T-cell (primary cell): Measurements from ENCODE around the gene PTGDR2. TPM values are rescaled to one million over a fixed set of nuclear protein-coding genes. Genes with fewer than 3 reads are reported as not detected.

Source experiments
- ATAC-seq, 4 experiments: fragments of 200-7000 bp in 3 of 4; fragments of 150-1000 bp in 1 of 4; cut with Tn5 transposase; replicated peaks in 1 of 4; 1 replicate in 3 of 4; 2 replicates in 1 of 4; pipeline ENCODE4 v1.10.0; 2021; ENCODE audit warnings: moderate library complexity in 3 of 4, mild to moderate bottlenecking in 2 of 4, moderate number of reproducible peaks in 1 of 4
- CTCF ChIA-PET, 2 donors: fragments of 300-600 bp; sonication (Branson Sonifier 250); formaldehyde crosslinking; loops; one replicate each; lab custom pipeline; 2022; ENCODE audit warnings: antibody characterized with exemption in 2 of 2; lab: Charles Lee
- POLR2A ChIA-PET, 2 donors: fragments of 300-600 bp; sonication (Branson Sonifier 250); formaldehyde crosslinking; loops; one replicate each; lab custom pipeline; 2022; ENCODE audit warnings: antibody characterized with exemption in 2 of 2; lab: Charles Lee
- DNase-seq, 35 experiments: peaks; one replicate each; pipeline versions ENCODE4 v3.0.0 to v3.0.0-alpha.2; 2013 to 2023
- H3K27ac ChIP-seq: one replicate; pipeline ENCODE4 v1.5.1; 2013; ENCODE audit warnings: low read length
- H3K27me3 ChIP-seq, 2 experiments: replicated peaks in 1 of 2; 1 replicate in 1 of 2; 2 replicates in 1 of 2; pipeline versions ENCODE4 v1.6.1 to v1.7.0; 2013; ENCODE audit warnings: low read length in 1 of 2, mixed read lengths in 1 of 2; ENCODE audit not compliant: control insufficient read depth in 2 of 2, insufficient read depth in 2 of 2; ENCODE audit errors: extremely low read depth in 1 of 2
- H3K36me3 ChIP-seq, 2 donors: 1 replicate in 1 of 2; 2 replicates in 1 of 2; pipeline versions ENCODE4 v1.6.1 to v1.7.0; 2013; ENCODE audit warnings: low read length in 1 of 2; ENCODE audit not compliant: control insufficient read depth in 2 of 2, insufficient read depth in 1 of 2; ENCODE audit errors: extremely low read depth in 1 of 2
- H3K4me1 ChIP-seq, 2 experiments: 1 replicate in 1 of 2; 2 replicates in 1 of 2; pipeline versions ENCODE4 v1.6.1 to v1.7.0; 2013; ENCODE audit warnings: low read length in 2 of 2, mixed read lengths in 1 of 2; ENCODE audit not compliant: insufficient read depth in 2 of 2, control insufficient read depth in 1 of 2; ENCODE audit errors: extremely low read depth in 1 of 2
- H3K4me3 ChIP-seq, 2 donors: 1 replicate in 1 of 2; 2 replicates in 1 of 2; pipeline versions ENCODE4 v1.5.1 to v1.7.0; 2013; ENCODE audit warnings: mild to moderate bottlenecking in 2 of 2, low read length in 1 of 2, moderate library complexity in 1 of 2; ENCODE audit not compliant: control insufficient read depth in 1 of 2; ENCODE audit errors: extremely low read depth in 1 of 2
- H3K9me3 ChIP-seq: 2 replicates; pipeline ENCODE4 v1.7.0; 2013
- H3K27ac Mint-ChIP-seq, 2 donors: one replicate each; pipeline ENCODE4 v1.8.0; 2020 to 2021; ENCODE audit warnings: mild to moderate bottlenecking in 2 of 2, mixed read lengths in 2 of 2
- H3K27me3 Mint-ChIP-seq, 2 donors: one replicate each; pipeline ENCODE4 v1.8.0; 2021 to 2022; ENCODE audit warnings: mixed read lengths in 2 of 2
- H3K36me3 Mint-ChIP-seq: one replicate; pipeline ENCODE4 v1.8.0; 2021; ENCODE audit warnings: mixed read lengths
- H3K4me1 Mint-ChIP-seq, 3 donors: one replicate each; pipeline ENCODE4 v1.8.0; 2020 to 2022; ENCODE audit warnings: mixed read lengths in 3 of 3, mild to moderate bottlenecking in 1 of 3
- H3K4me3 Mint-ChIP-seq, 3 donors: one replicate each; pipeline ENCODE4 v1.8.0; 2020 to 2022; ENCODE audit warnings: mild to moderate bottlenecking in 3 of 3, mixed read lengths in 3 of 3, moderate library complexity in 3 of 3
- H3K9me3 Mint-ChIP-seq, 3 donors: one replicate each; pipeline ENCODE4 v1.8.0; 2020 to 2022; ENCODE audit warnings: mixed read lengths in 3 of 3
- WGBS: methylation state at CpG from one replicate; pipeline ENCODE4 v1.1.5; 2013; ENCODE audit warnings: missing lambda C conversion rate; ENCODE audit not compliant: insufficient coverage; 5-methylcytosine and 5-hydroxymethylcytosine counted together
- total RNA-seq, 35 experiments: library from RNA in 6 of 35; stranded (reverse) in 6 of 35; fragments of 120-200 nt in 1 of 35; gene quantifications; one replicate each; pipeline versions ENCODE4 v1.2.1 to v1.2.4 and lab custom pipeline; 2013 to 2026

PTGDR2 gene
- total RNA-seq, 5 donors from 2014 or later (not counting 1 experiment from before 2014, with no cell fraction given), result 1.6 to 23.1 (median 2.7) TPM

GRCh38 chr11:60816590-60817157 lies 39.1 kb downstream of the PTGDR2 start:
- Histone ChIP-seq H3K9me3 (no peaks in the 10 kb centered on the region), H3K27me3 (peaks cover 0 to 21% of the 10 kb centered on the region in 2 experiments), H3K4me3 (no peak overlapping the region), H3K27ac (no peak overlapping the region), H3K36me3 (no peaks in the 10 kb centered on the region), H3K4me1 (no peaks in the 10 kb centered on the region)
- ATAC-seq (no peak), DNase-seq (no peak)
- H3K4me3 Mint-ChIP-seq, result no peak overlapping the region
- H3K27me3 Mint-ChIP-seq, result peaks cover 4 to 6% of the 10 kb centered on the region in 2 donors
- ChIA-PET CTCF (no interaction called here), POLR2A (no interaction called here)
- WGBS, result no CpG with 5 or more reads among the region's 2 CpGs
- no peaks in the 10 kb centered on the region for H3K36me3 Mint-ChIP-seq
- H3K27ac Mint-ChIP-seq, result no peak overlapping the region
- H3K9me3 Mint-ChIP-seq, result peaks cover 0 to 11% (median 3%) of the 10 kb centered on the region in 3 donors
- no peaks in the 10 kb centered on the region for H3K4me1 Mint-ChIP-seq

- ChIA-PET CTCF (interaction anchor here in 1 of 2 donors (0.6 kb wide), 1 partner anchor 10 kb away, joined by 3 read pairs; no protein-coding TSS in a partner anchor), POLR2A (no interaction called here)
- WGBS, result 100% methylated on average over 1 of the region's 2 CpGs
- no peak for ATAC-seq
- Histone ChIP-seq H3K9me3 (no peaks in the 10 kb centered on the region), H3K4me3 (no peak overlapping the region), H3K27ac (no peak overlapping the region), H3K36me3 (no peaks in the 10 kb centered on the region), H3K4me1 (no peaks in the 10 kb centered on the region), H3K27me3 (peaks cover 0 to 23% of the 10 kb centered on the region in 2 experiments)
- Mint-ChIP-seq H3K36me3 (no peaks in the 10 kb centered on the region), H3K27me3 (peaks cover 12 to 17% of the 10 kb centered on the region in 2 donors), H3K9me3 (peaks cover 0 to 11% (median 3%) of the 10 kb centered on the region in 3 donors), H3K4me3 (no peak overlapping the region), H3K27ac (no peak overlapping the region), H3K4me1 (no peaks in the 10 kb centered on the region)
- no peak for DNase-seq
Observed at GRCh38 chr11:60814112-60814511, 41.6 kb downstream of the PTGDR2 start.

- Mint-ChIP-seq H3K4me1 (no peaks in the 10 kb centered on the region), H3K4me3 (no peak overlapping the region), H3K9me3 (peaks cover 0 to 11% (median 3%) of the 10 kb centered on the region in 3 donors), H3K27ac (no peak overlapping the region), H3K36me3 (no peaks in the 10 kb centered on the region), H3K27me3 (peaks cover 12 to 17% of the 10 kb centered on the region in 2 donors)
- Histone ChIP-seq H3K4me1 (no peaks in the 10 kb centered on the region), H3K27ac (no peak overlapping the region), H3K9me3 (no peaks in the 10 kb centered on the region), H3K4me3 (no peak overlapping the region), H3K36me3 (no peaks in the 10 kb centered on the region), H3K27me3 (peaks cover 0 to 24% of the 10 kb centered on the region in 2 experiments)
- CTCF ChIA-PET, result interaction anchor here in 1 of 2 donors (0.6 kb wide), 1 partner anchor 11 kb away, joined by 3 read pairs; no protein-coding TSS in a partner anchor
- ATAC-seq (no peak), DNase-seq (no peak)
- WGBS, result 100% methylated on average over 1 of the region's 1 CpG
- POLR2A ChIA-PET, result interaction anchor here in 1 of 2 donors (0.5 kb wide), 1 partner anchor 1731 kb away, joined by 4 read pairs; no protein-coding TSS in a partner anchor
Observed at GRCh38 chr11:60813324-60813723, 42.4 kb downstream of the PTGDR2 start.

GRCh38 chr11:60810569-60810968 lies 45.2 kb downstream of the PTGDR2 start:
- no peaks in the 10 kb centered on the region for H3K36me3 Mint-ChIP-seq
- ATAC-seq (no peak), DNase-seq (no peak)
- Histone ChIP-seq H3K9me3 (no peaks in the 10 kb centered on the region), H3K27me3 (peaks cover 0 to 25% of the 10 kb centered on the region in 2 experiments), H3K27ac (no peak overlapping the region), H3K4me1 (no peaks in the 10 kb centered on the region), H3K36me3 (no peaks in the 10 kb centered on the region), H3K4me3 (no peak overlapping the region)
- no peak overlapping the region for H3K4me3 Mint-ChIP-seq
- peaks cover 15 to 21% of the 10 kb centered on the region in 2 donors for H3K27me3 Mint-ChIP-seq
- WGBS, result 29% methylated on average over 5 of the region's 8 CpGs
- H3K27ac Mint-ChIP-seq, result no peak overlapping the region
- ChIA-PET CTCF (no interaction called here), POLR2A (no interaction called here)
- H3K9me3 Mint-ChIP-seq, result no peaks in the 10 kb centered on the region
- H3K4me1 Mint-ChIP-seq, result no peaks in the 10 kb centered on the region

- Histone ChIP-seq H3K36me3 (no peaks in the 10 kb centered on the region), H3K4me1 (no peaks in the 10 kb centered on the region), H3K27me3 (peaks cover 0 to 25% of the 10 kb centered on the region in 2 experiments), H3K9me3 (no peaks in the 10 kb centered on the region), H3K27ac (no peak overlapping the region), H3K4me3 (no peak overlapping the region)
- no peak overlapping the region for H3K4me3 Mint-ChIP-seq
- no peaks in the 10 kb centered on the region for H3K4me1 Mint-ChIP-seq
- no peak for DNase-seq
- WGBS, result 93% methylated on average over 4 of the region's 4 CpGs
- ChIA-PET POLR2A (no interaction called here), CTCF (no interaction called here)
- no peaks in the 10 kb centered on the region for H3K9me3 Mint-ChIP-seq
- H3K27me3 Mint-ChIP-seq, result peaks cover 17 to 23% of the 10 kb centered on the region in 2 donors
- ATAC-seq, result no peak
- H3K27ac Mint-ChIP-seq, result no peak overlapping the region
- H3K36me3 Mint-ChIP-seq, result no peaks in the 10 kb centered on the region
Observed at GRCh38 chr11:60810151-60810550, 45.6 kb downstream of the PTGDR2 start.

- Mint-ChIP-seq H3K4me1 (no peaks in the 10 kb centered on the region), H3K36me3 (no peaks in the 10 kb centered on the region), H3K9me3 (no peaks in the 10 kb centered on the region), H3K4me3 (no peak overlapping the region), H3K27me3 (peaks cover 17 to 23% of the 10 kb centered on the region in 2 donors), H3K27ac (no peak overlapping the region)
- WGBS, result 87% methylated on average over 6 of the region's 11 CpGs
- H3K36me3 ChIP-seq, result no peaks in the 10 kb centered on the region
- H3K4me1 ChIP-seq, result no peaks in the 10 kb centered on the region
- CTCF ChIA-PET, result no interaction called here
- H3K9me3 ChIP-seq, result no peaks in the 10 kb centered on the region
- peaks cover 0 to 25% of the 10 kb centered on the region in 2 experiments for H3K27me3 ChIP-seq
- DNase-seq (no peak), ATAC-seq (no peak)
- H3K4me3 ChIP-seq, result no peak overlapping the region
- POLR2A ChIA-PET, result no interaction called here
- no peak overlapping the region for H3K27ac ChIP-seq
Observed at GRCh38 chr11:60809691-60810090, 46.1 kb downstream of the PTGDR2 start.
